NCI-H1105 treated with DMSO at 0.1 percent for 48 hours (cell line): Measurements from ENCODE around the gene DCC.

Experiments used
- DNase-seq: peaks from one replicate; lab custom pipeline; 2025; lab: John Stamatoyannopoulos, UW

DCC gene

GRCh38 chr18:52822160-52822559, 482.2 kb downstream of the DCC start:
- no peak for DNase-seq

- no peak for DNase-seq
These were observed 484.1 kb downstream of the DCC start for GRCh38 chr18:52824126-52824525.

DNA sequence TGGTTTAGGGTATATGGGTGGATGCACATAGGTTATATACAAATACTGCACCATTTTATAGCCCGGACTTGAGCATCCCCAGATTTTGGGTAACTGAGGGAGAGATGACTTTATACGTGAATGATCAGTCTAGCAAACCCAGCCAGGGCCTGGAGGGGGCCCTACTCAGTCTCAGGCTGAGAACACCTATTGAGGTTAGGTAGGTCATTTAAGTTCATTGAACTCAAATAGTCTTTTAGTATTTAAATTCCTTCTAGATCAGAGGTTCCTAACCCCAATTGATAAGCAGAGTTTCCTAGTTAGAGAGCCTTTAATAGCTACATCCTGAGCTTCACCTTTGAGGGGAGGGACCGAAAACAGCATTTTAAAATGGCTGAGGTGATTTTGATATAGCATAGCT, 487.0 kb downstream of the DCC start:
- DNase-seq: no peak

GRCh38 chr18:52829320-52829719, 489.3 kb downstream of the DCC start:
- DNase-seq: no peak

DNA sequence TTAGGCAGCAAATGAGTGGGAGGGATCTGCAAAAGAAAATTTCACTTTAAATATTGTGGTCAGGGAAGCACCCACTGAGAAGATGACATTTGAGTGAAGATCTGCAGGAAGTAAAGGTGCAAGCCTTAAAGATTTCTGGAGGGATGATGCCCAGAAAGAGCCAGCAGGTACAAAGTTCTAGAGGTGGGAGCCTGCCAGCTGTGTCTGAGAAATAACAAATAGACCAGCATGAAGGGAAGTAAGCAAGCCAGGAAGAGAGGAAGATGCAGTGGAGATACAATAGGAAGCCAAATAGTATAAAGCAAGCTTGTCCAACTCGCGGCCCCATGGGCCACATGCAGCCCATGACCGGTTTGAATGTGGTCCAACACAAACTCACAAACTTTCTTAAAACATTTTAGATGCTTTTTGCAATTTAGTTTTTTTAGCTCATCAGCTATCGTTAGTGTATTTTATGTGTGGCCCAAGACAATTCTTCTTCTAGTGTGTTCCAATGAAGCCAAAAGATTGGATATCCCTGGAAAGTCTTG, 489.9 kb downstream of the DCC start:
- no peak for DNase-seq

GRCh38 chr18:52844323-52844722, 504.3 kb downstream of the DCC start:
- DNase-seq: no peak

- no peak for DNase-seq
These were observed 505.0 kb downstream of the DCC start for GRCh38 chr18:52845036-52845435.

- peak; percentile 21 for DNase-seq
These were observed 510.1 kb downstream of the DCC start for GRCh38 chr18:52850031-52850560.

DNA sequence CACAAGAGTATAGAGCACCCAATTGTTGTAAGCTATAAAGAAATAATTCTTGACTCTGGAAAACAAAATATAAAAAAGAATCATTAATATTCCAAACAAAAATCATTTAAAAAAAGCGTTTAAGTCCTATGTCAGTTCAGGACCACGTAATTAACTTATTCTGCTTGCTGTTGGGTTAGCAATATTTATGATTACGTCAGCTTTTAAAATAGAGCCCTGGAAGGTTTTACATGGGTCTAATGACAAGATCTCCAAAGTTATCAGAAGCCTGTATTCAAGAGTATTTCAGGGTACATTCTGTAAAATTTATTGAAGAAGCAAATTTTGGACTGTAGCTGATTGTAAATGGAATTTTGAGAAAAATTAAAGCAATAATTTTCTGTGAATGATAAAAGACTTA, 521.6 kb downstream of the DCC start:
- no peak for DNase-seq

DNA sequence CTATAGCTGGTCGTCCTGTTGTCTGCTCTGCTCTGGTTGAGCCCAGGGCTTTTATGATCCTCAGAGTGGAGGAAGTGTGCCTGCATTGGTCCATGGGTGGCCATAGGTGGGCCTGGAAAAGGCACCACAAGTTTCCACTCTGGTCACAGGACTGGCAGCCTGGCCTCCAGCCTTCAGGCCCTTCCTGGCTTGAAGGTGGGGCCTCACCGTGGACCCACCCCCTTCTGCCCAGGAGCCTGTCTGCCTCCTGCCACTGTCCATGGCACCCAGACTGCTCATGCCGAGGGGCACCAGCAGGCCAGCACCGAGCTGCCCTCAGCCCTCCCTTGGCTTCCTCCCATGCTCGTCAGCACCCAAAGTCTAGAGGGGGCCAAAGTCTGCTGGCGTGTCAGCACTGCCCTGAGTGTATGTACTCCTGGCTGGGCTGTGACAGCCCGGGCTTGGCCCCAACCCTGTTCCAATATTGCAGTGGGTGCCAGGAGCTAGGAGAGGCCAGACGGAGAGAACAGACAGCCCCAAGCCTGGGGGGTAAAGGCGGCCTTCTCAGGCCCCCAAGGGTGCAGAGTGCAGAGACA, 529.4 kb downstream of the DCC start:
- DNase-seq: no peak

GRCh38 chr18:52869942-52870907, 530.2 kb downstream of the DCC start:
- DNase-seq: peak; percentile 20

GRCh38 chr18:52874774-52875173, 534.8 kb downstream of the DCC start:
- DNase-seq: no peak

DNA sequence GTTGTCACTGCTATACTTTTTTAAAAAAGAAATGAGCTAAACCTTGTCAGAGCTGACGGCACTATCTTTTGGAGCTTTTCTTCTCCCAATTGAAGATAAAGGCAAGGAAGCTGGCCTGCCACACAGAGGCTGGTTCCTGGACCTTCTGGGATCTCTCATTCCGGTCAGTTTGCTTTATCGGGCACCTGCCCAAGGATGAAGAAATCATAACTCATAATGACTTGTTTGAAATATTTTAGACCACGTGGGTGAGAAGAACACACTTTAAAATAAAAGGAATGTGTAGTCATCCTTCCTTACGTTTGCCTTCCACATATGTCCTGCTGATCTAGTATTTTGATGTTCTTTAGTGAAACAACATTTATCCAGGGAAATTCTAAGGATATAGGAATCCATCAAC, 535.7 kb downstream of the DCC start:
- no peak for DNase-seq

DNA sequence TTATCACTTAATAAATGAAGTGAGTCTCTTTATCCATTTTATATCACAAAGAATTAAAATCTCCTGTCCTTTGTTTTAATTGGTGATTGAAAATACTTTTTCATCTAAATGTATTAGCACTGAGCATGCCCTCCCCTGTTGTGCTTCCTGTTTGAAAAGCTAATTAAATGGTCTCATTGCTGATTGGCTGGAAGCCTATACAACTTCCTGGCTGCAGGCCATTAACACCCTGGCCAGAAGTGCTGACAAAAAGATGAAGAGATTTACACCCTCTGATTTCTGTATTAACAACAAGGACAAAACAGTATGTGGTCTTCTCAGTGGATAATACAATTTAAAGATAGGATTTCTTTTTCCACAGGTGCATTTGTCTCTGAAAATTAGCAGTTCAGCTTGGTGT, 548.0 kb downstream of the DCC start:
- DNase-seq: peak; percentile 20

DNA sequence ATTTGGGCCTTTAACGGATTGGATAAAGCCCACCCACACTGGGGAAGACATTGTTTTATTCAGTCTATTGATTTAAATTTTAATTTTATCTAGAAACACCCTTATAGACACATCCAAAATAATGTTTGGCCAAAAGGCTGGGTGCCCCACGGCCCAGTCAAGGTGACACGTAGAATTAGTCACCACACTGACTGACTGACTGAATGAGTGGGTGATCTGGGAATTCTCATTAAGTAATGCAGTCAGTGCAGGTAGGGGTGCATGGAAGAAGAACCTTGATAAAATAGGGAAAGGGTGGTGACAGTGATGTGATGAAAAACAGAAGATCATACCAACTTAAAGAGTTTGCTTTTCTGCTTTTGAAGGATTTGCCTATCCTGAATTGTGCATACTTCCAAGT, 554.8 kb downstream of the DCC start:
- DNase-seq: no peak

GRCh38 chr18:52897611-52898484, 557.9 kb downstream of the DCC start:
- no peak for DNase-seq

GRCh38 chr18:52898485-52899058, 558.6 kb downstream of the DCC start:
- no peak for DNase-seq

DNA sequence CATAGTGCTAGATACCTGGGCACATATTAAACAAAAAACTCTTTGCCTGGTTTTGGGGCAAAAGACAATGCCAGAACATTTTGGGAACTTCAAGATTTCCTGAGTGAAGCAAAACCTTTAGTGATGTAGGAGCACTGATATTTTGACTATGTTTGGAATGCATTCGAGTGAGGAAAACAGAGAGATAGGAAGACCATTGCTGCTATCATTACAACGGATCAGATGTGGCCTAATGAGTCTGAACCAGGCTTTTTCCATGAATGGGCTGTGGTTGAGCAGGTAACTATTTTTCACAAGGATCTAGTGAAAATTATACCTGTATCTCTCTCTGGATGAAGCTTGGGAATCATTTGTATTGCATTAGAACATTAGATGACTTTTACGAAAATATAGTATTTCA, 562.2 kb downstream of the DCC start:
- DNase-seq: no peak

- peak; percentile 38 for DNase-seq
These were observed 563.9 kb downstream of the DCC start for GRCh38 chr18:52903857-52904256.

- no peak for DNase-seq
These were observed 567.7 kb downstream of the DCC start for GRCh38 chr18:52907543-52908308.

GRCh38 chr18:52914148-52914547, 574.2 kb downstream of the DCC start:
- DNase-seq: no peak
